Measurements from ENCODE around the gene DXO.
"Not testable (repeated sequence)": the region's sequence is repeated elsewhere in the genome, so short reads cannot be mapped to it uniquely, and the experiment has no call there.

DNA sequence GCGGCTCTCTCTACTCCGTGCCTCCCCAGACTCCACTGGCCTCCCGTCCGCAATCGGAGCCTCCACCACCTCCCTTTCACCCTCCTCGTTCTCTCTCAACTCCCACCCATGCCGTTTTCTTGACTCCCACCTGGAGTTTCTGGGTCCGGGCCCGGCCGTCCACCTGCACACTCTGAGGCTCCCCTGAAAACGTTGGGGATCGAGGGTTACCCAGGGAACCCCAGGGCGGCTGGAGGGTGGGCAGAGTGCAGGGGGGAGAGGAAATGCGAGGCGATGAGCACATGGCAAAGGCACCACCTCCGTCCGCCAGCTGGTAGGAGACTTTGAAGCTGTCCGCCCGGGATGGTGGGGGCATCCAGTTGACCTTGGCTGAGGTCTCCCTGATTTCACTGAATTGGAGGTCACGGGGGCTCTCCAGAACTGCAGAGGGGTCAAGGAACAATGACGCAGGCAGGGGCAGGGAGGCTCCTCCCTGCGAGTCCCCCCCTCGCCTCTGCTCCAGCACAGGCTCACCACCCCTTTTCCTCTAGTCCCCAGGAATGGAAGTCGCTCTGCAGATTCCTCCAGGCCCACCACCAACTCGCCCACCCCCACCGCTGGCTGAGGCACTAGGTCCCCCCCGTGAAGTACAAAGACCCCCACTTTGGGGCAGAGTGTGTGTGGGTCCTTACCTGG lies 39.1 kb upstream of the DXO start:
- TF ChIP-seq, protein P1, sequence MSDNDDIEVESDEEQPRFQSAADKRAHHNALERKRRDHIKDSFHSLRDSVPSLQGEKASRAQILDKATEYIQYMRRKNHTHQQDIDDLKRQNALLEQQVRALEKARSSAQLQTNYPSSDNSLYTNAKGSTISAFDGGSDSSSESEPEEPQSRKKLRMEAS (CRISPR knock-in tag; IDR thresholded peaks at IDR 0.05), result not testable (repeated sequence)
- TF ChIP-seq, protein P2, sequence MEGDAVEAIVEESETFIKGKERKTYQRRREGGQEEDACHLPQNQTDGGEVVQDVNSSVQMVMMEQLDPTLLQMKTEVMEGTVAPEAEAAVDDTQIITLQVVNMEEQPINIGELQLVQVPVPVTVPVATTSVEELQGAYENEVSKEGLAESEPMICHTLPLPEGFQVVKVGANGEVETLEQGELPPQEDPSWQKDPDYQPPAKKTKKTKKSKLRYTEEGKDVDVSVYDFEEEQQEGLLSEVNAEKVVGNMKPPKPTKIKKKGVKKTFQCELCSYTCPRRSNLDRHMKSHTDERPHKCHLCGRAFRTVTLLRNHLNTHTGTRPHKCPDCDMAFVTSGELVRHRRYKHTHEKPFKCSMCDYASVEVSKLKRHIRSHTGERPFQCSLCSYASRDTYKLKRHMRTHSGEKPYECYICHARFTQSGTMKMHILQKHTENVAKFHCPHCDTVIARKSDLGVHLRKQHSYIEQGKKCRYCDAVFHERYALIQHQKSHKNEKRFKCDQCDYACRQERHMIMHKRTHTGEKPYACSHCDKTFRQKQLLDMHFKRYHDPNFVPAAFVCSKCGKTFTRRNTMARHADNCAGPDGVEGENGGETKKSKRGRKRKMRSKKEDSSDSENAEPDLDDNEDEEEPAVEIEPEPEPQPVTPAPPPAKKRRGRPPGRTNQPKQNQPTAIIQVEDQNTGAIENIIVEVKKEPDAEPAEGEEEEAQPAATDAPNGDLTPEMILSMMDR (IDR thresholded peaks at IDR 0.05), result not testable (repeated sequence)
- not testable (repeated sequence) for TF ChIP-seq CREB1 (CRISPR knock-in tag; IDR thresholded peaks at IDR 0.05); ESRRA (CRISPR knock-in tag; IDR thresholded peaks at IDR 0.05; ENCODE audit: borderline replicate concordance)
